IMR-90 (cell line): Measurements from ENCODE around the gene PRKD3. TPM values are rescaled to one million over a fixed set of nuclear protein-coding genes. Genes with fewer than 3 reads are reported as not detected.

Experiments used
- ATAC-seq: fragments of 200-7000 bp; cut with Tn5 transposase; 2 replicates; pipeline ENCODE4 v1.9.1; 2020; ENCODE audit warnings: low read depth, mild to moderate bottlenecking, moderate library complexity
- BruUV-seq: library from RNA; stranded (reverse); fragments of 400-500 nt; replicated peaks from 2 replicates; lab custom pipeline; 2021; lab: Mats Ljungman, UMichigan
- CTCF ChIA-PET: fragments of 300-600 bp; formaldehyde crosslinking; extraction: SDS; loops from one replicate; lab custom pipeline; 2021; ENCODE audit warnings: antibody characterized with exemption; lab: Yijun Ruan, JAX
- POLR2A ChIA-PET: fragments of 300-600 bp; sonication (Branson Sonifier 250); formaldehyde crosslinking; loops from one replicate; lab custom pipeline; 2022; ENCODE audit warnings: antibody characterized with exemption; ENCODE audit not compliant: unreplicated experiment; lab: Charles Lee
- DNase-seq: peaks from one replicate; pipeline ENCODE4 v3.0.0; 2013
- H2AFZ ChIP-seq: replicated peaks from 2 replicates; pipeline ENCODE3; 2013; ENCODE audit warnings: low read length, mild to moderate bottlenecking; ENCODE audit not compliant: poor library complexity
- H2AK5ac ChIP-seq: 2 replicates; pipeline ENCODE4 v1.6.1; 2013; ENCODE audit warnings: low read depth, low read length, inconsistent platforms
- H2AK9ac ChIP-seq: replicated peaks from 2 replicates; pipeline ENCODE3; 2013; ENCODE audit warnings: mild to moderate bottlenecking, low read depth, low read length, moderate library complexity; ENCODE audit not compliant: poor library complexity
- H2BK120ac ChIP-seq: 2 replicates; pipeline ENCODE4 v1.6.1; 2013; ENCODE audit warnings: low read depth, low read length, inconsistent platforms
- H2BK15ac ChIP-seq: 3 replicates; pipeline ENCODE4 v1.6.1; 2013; ENCODE audit warnings: low read depth, low read length, inconsistent platforms
- H2BK20ac ChIP-seq: 2 replicates; pipeline ENCODE4 v1.6.1; 2013; ENCODE audit warnings: low read depth, mild to moderate bottlenecking, inconsistent platforms, low read length, moderate library complexity
- H2BK5ac ChIP-seq: 2 replicates; pipeline ENCODE4 v1.6.1; 2013; ENCODE audit warnings: mild to moderate bottlenecking, low read depth, low read length, inconsistent platforms; ENCODE audit not compliant: poor library complexity, severe bottlenecking
- H3K14ac ChIP-seq: replicated peaks from 2 replicates; pipeline ENCODE4 v1.6.1; 2013; ENCODE audit warnings: low read depth, low read length, inconsistent platforms
- H3K18ac ChIP-seq: 2 replicates; pipeline ENCODE4 v1.6.1; 2013; ENCODE audit warnings: low read depth, low read length, control low read depth
- H3K23ac ChIP-seq: 2 replicates; pipeline ENCODE4 v1.6.1; 2013; ENCODE audit warnings: low read depth, low read length, inconsistent platforms
- H3K27ac ChIP-seq: 2 replicates; pipeline ENCODE4 v1.5.1; 2013; ENCODE audit warnings: mild to moderate bottlenecking, control low read depth, low read length; ENCODE audit not compliant: insufficient read depth
- H3K27me3 ChIP-seq: 2 replicates; pipeline ENCODE4 v1.6.1; 2013; ENCODE audit warnings: low read length; ENCODE audit not compliant: control insufficient read depth, insufficient read depth
- H3K36me3 ChIP-seq: 2 replicates; pipeline ENCODE4 v1.6.1; 2013; ENCODE audit warnings: low read length, mixed read lengths; ENCODE audit not compliant: control insufficient read depth, insufficient read depth
- H3K4ac ChIP-seq: 2 replicates; pipeline ENCODE4 v1.6.1; 2013; ENCODE audit warnings: low read depth, low read length, inconsistent platforms
- H3K4me1 ChIP-seq: 2 replicates; pipeline ENCODE4 v1.6.1; 2013; ENCODE audit warnings: low read length, mixed read lengths; ENCODE audit not compliant: control insufficient read depth, insufficient read depth
- H3K4me2 ChIP-seq: 2 replicates; pipeline ENCODE4 v1.6.1; 2013; ENCODE audit warnings: low read depth, mild to moderate bottlenecking, control low read depth, low read length, moderate library complexity
- H3K4me3 ChIP-seq: 2 replicates; pipeline ENCODE4 v1.5.1; 2013; ENCODE audit warnings: low read depth, mild to moderate bottlenecking, control low read depth, low read length, moderate library complexity; ENCODE audit not compliant: insufficient read depth
- H3K56ac ChIP-seq: 2 replicates; pipeline ENCODE4 v1.6.1; 2013; ENCODE audit warnings: low read length, inconsistent platforms; ENCODE audit not compliant: insufficient read depth; ENCODE audit errors: extremely low read depth
- H3K79me1 ChIP-seq, 2 experiments: 2 replicates each; pipeline ENCODE4 v1.6.1; 2013; ENCODE audit warnings: low read length in 2 of 2, inconsistent platforms in 1 of 2, low read depth in 1 of 2
- H3K9ac ChIP-seq: 2 replicates; pipeline ENCODE4 v1.6.1; 2013; ENCODE audit warnings: low read depth, low read length, control low read depth
- H3K9me1 ChIP-seq: 2 replicates; pipeline ENCODE4 v1.6.1; 2013; ENCODE audit warnings: low read length, inconsistent platforms; ENCODE audit not compliant: insufficient read depth
- H3K9me3 ChIP-seq: 2 replicates; pipeline ENCODE4 v1.6.1; 2013; ENCODE audit warnings: low read length; ENCODE audit not compliant: control insufficient read depth, insufficient read depth
- H4K20me1 ChIP-seq: 2 replicates; pipeline ENCODE4 v1.6.1; 2013; ENCODE audit warnings: low read length, inconsistent platforms; ENCODE audit not compliant: insufficient read depth
- H4K5ac ChIP-seq: 2 replicates; pipeline ENCODE4 v1.6.1; 2013; ENCODE audit warnings: mild to moderate bottlenecking, low read depth, low read length, control low read depth
- H4K8ac ChIP-seq, 2 experiments: 2 replicates each; pipeline ENCODE4 v1.6.1; 2013; ENCODE audit warnings: low read depth in 2 of 2, low read length in 2 of 2, control low read depth in 1 of 2, inconsistent platforms in 1 of 2
- H4K91ac ChIP-seq: 2 replicates; pipeline ENCODE4 v1.6.1; 2013; ENCODE audit warnings: low read depth, low read length, inconsistent platforms; ENCODE audit not compliant: insufficient read depth
- CHD1 ChIP-seq: IDR thresholded peaks from 2 replicates; pipeline ENCODE4 v1.6.1; 2012; ENCODE audit warnings: low read depth, low read length, improper control_type of control experiment
- FOS ChIP-seq: fragments of 150-350 bp; IDR thresholded peaks from 2 replicates; pipeline ENCODE4 v1.6.1; 2016; ENCODE audit warnings: low read depth, low read length
- MAFK ChIP-seq: IDR thresholded peaks from 2 replicates; pipeline ENCODE4 v1.6.1; 2012; ENCODE audit warnings: low read depth, low read length, improper control_type of control experiment
- MAZ ChIP-seq: IDR thresholded peaks from 2 replicates; pipeline ENCODE4 v1.6.1; 2012; ENCODE audit warnings: low read depth, mild to moderate bottlenecking, low read length, improper control_type of control experiment, moderate library complexity, borderline replicate concordance
- SMC3 ChIP-seq: fragments of 150-350 bp; IDR thresholded peaks from 2 replicates; pipeline ENCODE4 v1.6.1; 2016; ENCODE audit warnings: low read depth, mild to moderate bottlenecking, antibody characterized with exemption, low read length, moderate library complexity
- WGBS, 2 experiments: methylation state at CpG; one replicate each; pipeline versions ENCODE4 v1.1.5 to v1.1.7; 2013; ENCODE audit warnings: missing lambda C conversion rate in 2 of 2; ENCODE audit not compliant: insufficient read length in 1 of 2; ENCODE audit errors: extremely low coverage in 2 of 2; 5-methylcytosine and 5-hydroxymethylcytosine counted together
- dilution Hi-C: fragments of 300-500 bp; cut with HindIII; formaldehyde crosslinking; loops from one replicate; pipeline ENCODE4 v1.14.3; 2018; ENCODE audit warnings: low sequenced_read_pairs; ENCODE audit not compliant: unreplicated experiment
- in situ Hi-C: fragments of 300-500 bp; cut with MboI; formaldehyde crosslinking; loops from 3 replicates; pipeline ENCODE4 v1.14.3; 2019; ENCODE audit warnings: low sequenced_read_pairs, inconsistent platforms, mixed read lengths
- intact Hi-C: fragments of 100-400 bp; cut with micrococcal nuclease; formaldehyde crosslinking; loops from 2 replicates; pipeline ENCODE4 v1.10.0; 2022
- polyA plus RNA-seq, 3 experiments: library from polyadenylated mRNA; depleted of rRNA; stranded (reverse); fragments of >200 nt; gene quantifications; 2 replicates each; pipeline ENCODE4 v1.2.3, GENCODE V29; 2012; ENCODE audit warnings: low replicate concordance in 1 of 3
- total RNA-seq: library from RNA; depleted of rRNA; stranded (reverse); fragments of >200 nt; gene quantifications from 2 replicates; pipeline ENCODE4 v1.2.3, GENCODE V29; 2012
- TF ChIP-seq, protein P1 (sequence below): fragments of 150-350 bp; IDR thresholded peaks from 2 replicates; pipeline ENCODE4 v1.6.1; 2017; ENCODE audit warnings: mild to moderate bottlenecking, antibody characterized with exemption, low read length, low read depth

Gene PRKD3
- total and polyA plus RNA-seq, 2 of the 4 experiments (the other 2 are of a cell fraction): 15.8 to 46.4 TPM

DNA sequence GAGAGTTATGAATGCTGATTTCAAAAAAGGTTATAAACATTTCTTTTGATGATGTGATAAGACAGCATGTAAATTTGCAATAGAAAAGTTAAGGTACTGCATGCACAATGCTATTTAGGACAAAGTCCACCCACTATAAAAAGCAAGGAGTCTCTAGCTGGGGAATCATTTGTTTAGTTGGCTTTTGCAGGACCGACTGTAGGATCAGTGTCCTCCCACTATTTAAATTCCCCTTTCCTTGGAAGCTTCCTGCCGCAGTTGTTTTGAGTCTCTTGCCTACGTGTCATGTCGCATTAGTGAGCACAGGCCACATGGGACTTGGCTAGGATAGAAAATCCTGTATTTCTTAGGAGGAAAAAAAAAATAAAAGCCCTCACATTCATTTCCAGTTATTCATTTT, 32.9 kb upstream of the PRKD3 start:
- peaks cover 26% of the 10 kb centered on the region for H3K27me3 ChIP-seq
- H2BK5ac ChIP-seq: no peak overlapping the region
- no peak overlapping the region for H2BK20ac ChIP-seq
- H3K18ac ChIP-seq: no peak overlapping the region
- no TSS peak for BruUV-seq
- no peak overlapping the region for H4K91ac ChIP-seq
- no peak overlapping the region for H3K4ac ChIP-seq
- no peak overlapping the region for H3K4me3 ChIP-seq
- H3K9me3 ChIP-seq: no peaks in the 10 kb centered on the region
- no peak overlapping the region for H4K5ac ChIP-seq
- H2BK120ac ChIP-seq: no peak overlapping the region
- ChIA-PET CTCF (no interaction called here), POLR2A (no interaction called here)
- intact Hi-C loops: no loop called here
- no peaks in the 10 kb centered on the region for H4K20me1 ChIP-seq
- no peak overlapping the region for H3K27ac ChIP-seq
- no peak overlapping the region for H2BK15ac ChIP-seq
- H3K9me1 ChIP-seq: no peaks in the 10 kb centered on the region
- DNase-seq: no peak
- no peak overlapping the region for H2AK9ac ChIP-seq
- no peaks in the 10 kb centered on the region for H3K4me1 ChIP-seq
- no CpG with 5 or more reads among the region's 4 CpGs for WGBS, 2 experiments
- TF ChIP-seq MAZ: no peak
- TF ChIP-seq, protein P1, sequence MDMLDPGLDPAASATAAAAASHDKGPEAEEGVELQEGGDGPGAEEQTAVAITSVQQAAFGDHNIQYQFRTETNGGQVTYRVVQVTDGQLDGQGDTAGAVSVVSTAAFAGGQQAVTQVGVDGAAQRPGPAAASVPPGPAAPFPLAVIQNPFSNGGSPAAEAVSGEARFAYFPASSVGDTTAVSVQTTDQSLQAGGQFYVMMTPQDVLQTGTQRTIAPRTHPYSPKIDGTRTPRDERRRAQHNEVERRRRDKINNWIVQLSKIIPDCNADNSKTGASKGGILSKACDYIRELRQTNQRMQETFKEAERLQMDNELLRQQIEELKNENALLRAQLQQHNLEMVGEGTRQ: no peak
- no peak for TF ChIP-seq SMC3
- TF ChIP-seq CHD1: no peak
- TF ChIP-seq FOS: no peak
- TF ChIP-seq MAFK: no peak
- in situ Hi-C loops: no loop called here
- H3K14ac ChIP-seq: no peak overlapping the region
- no peak overlapping the region for H2AFZ ChIP-seq
- no peak overlapping the region for H3K9ac ChIP-seq
- no peak overlapping the region for H2AK5ac ChIP-seq
- H3K36me3 ChIP-seq: no peaks in the 10 kb centered on the region
- ATAC-seq: no peak
- no peak overlapping the region for H4K8ac ChIP-seq
- no peak overlapping the region for H3K23ac ChIP-seq
- no peak overlapping the region for H3K56ac ChIP-seq
- dilution Hi-C loops: no loop called here
- no peak overlapping the region for H3K4me2 ChIP-seq
- no peaks in the 10 kb centered on the region for H3K79me1 ChIP-seq
